Esophagus mucosa (tissue), 1 donor: ENCODE results near the gene CDH13. TPM values are rescaled to one million over a fixed set of nuclear protein-coding genes. Genes with fewer than 3 reads are reported as not detected.

Experiments
- ATAC-seq: fragments of 200-7000 bp; cut with Tn5 transposase; one replicate; pipeline ENCODE4 v1.9.1; 2020
- total RNA-seq: library from RNA; stranded (reverse); gene quantifications from one replicate; pipeline ENCODE4 v1.2.4, GENCODE V29; 2023
- donor health status: DM: yes; HTN: yes; CAD: no.

Gene CDH13
- total RNA-seq, 1 donor from 2014 or later = 8.4 TPM

DNA sequence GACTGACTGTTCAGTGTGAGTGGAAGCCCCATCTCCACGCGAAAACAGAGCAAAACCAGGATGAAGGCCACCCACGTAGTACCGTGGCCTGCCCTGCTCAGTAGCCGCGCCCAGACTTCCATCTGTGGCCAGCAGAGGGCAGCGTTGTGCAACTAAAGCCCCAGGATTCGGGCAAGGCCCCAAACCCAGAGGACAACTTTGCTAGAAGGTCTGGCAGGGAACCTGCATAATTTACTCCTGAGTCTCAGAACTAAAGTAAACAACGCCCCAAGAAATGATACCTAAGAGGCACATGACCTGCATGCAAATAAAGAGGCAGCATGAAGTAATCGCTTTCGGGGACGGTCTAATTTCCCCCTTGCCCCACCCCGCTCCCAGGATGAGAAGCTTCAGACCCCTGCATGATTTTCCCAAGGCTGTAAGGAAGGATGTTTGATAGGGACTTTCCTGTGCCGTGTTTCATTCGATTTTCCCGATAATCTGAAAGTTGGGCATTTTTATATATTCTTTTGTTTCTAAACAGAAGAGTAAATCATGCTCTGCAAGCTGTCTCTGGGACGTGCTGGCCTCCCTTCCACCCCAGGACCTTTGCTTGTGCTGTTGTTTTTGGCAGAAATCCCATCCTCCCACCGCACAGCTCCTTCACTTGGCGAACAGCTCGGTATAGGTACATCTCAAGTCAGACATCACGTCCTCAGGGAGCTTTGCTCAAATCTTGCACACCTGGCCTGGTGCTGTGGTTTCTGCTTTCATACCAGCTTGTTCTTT lies 1199.6 kb downstream of the CDH13 start:
- ATAC-seq = peak; percentile 96

DNA sequence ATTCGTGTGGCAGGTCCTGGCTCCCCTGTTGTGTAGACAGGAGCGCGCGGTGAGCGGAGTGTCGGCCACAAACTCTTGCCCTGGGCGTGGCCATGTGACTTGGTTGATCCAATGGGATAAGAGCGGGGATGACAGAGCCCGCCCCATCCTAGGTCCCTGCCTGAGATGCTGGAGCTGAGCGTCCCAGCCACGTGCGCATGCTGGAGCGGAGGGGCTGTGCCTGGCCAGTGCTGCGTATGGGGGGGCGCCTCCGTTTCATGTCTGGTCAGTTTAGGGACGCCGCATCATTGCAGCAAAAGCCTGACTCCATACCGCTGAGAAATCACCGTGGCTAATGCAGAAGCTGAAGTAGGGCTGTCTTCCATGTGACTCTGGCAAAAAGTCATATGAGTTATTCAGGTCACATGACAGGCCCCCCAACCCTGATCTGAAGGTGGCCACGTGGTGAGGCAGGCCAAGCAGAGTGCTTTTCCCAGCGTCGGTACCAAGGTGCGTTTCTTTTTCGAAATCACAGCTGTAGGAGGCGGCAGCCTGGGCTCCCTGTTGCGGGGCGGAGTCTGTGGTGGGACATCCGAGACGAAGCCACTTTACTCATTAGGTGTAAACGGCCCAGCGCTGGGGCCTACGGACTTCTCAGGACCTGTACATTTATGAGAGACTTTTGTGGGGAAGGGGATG lies 1203.5 kb downstream of the CDH13 start:
- ATAC-seq = no peak

DNA sequence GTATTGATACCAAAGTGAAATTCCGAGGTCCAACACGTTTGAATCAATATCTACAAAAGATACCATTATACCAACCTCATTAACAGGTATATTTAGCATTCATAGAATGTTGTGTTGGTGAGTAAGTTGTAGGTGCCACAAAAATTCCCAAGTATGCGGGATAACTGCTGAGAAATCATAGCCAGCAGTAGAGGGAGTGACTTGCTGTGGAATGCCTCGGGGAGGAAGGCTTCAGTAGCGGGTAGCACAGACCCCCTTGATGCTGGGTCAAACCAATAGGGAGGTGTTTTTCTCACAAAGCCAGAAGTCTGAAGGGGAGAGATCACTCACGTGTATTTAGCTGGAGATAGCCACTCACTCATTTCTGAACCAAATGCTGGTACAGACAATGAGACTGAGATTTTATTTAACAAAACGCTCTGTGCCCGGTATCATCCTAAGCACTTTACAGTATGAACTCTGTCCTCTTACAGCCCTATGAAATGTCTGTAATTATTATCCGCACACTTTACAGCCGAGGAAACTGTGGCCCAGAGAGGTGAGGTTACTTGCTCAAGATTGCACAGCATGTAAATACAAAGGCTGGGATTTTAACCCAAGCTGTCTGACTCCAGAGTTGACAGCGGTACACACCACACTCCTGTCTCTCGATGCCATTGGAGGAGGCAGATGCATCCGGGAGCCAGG lies 1204.1 kb downstream of the CDH13 start:
- ATAC-seq = no peak

DNA sequence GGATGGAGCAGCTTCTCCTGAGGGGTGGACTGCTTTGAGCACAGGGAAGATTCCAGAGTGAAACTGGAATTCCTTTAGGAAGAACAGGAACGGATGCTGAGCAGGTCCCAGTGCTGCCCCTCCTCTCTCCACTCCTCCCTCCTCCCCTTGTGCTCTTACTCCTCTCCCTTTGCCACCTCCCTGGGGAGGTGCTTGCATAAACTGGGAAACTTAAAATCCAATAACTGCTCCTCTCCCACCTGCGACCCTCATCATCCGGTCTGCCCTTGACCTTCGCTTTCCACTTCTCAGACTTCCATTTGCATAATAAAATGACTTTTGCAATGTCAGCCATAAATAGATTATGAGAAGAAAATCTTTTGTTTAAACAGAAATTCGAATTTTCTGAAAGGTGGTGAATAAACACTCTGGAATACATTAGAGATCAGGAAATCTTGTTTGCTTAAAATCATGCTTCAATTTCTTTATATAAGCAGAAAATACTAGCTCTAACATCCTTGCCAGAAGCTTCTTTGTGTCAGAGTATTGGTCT lies 1204.8 kb downstream of the CDH13 start:
- ATAC-seq = no peak

GRCh38 chr16:83833921-83834320 lies 1207.2 kb downstream of the CDH13 start:
- no peak for ATAC-seq

DNA sequence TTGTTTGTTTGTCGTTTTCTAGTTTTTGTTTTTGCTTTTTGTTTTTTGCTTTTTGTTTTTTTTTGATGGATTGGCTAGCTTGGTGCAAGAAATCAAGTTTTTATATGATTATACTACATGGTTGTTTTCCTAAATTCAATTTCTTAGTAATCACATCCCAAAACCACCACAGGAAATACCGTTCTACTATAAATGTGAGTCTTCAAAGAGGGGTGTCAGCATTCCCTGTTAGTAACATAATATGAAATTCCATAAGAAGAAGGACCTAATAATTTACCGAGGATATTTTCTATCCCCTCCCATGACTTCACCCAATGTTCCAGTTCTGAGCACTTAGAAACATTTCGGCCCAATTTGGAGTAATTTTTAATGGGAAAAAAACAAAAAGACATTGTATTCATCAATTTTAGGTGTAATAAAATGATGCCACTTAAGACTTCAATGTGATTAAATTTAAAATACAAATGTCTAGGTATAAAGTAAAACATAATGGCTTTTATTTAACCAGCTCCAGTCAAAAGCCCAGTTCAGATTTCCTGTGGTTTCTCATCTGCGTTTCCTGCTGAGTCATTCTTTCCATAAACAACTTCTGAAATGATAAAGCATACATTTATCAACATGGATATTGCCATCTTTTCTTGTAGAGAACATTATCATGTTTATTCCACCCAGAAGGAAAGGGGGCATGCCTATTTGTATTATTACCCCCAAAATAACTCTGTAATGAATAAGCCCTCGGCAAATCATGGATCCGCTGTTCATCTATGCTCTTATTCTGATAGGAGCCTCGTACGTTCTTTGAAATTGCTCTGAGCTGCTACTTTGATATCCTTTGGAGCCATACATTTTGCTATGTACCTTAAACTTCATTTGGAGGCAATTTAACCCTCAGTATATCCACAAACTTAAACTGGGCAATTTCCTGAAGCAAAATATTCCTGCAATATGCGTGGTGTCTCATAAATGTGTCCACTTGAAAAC lies 1209.1 kb downstream of the CDH13 start:
- ATAC-seq = no peak

GRCh38 chr16:83837566-83837965 lies 1210.8 kb downstream of the CDH13 start:
- no peak for ATAC-seq

DNA sequence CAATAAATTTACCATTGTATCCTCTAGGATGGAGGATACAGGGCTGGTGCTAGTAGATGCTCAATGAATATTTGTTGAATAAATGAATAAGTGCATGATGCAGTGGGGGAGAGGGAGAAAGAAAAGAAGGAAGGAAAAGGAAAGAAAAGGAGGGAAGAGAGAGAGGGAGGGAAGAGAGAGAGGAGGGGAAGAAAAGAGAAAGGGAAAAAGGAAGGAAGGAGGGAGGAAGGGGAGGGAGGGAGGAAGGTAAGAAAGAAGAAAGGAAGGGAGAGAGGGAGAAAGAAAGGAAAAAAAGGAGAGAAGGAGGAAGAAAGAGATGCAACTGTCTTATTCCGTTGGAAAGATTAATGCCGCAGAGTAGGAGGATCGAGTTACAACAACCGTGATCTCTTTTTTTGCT lies 1211.4 kb downstream of the CDH13 start:
- ATAC-seq = no peak

DNA sequence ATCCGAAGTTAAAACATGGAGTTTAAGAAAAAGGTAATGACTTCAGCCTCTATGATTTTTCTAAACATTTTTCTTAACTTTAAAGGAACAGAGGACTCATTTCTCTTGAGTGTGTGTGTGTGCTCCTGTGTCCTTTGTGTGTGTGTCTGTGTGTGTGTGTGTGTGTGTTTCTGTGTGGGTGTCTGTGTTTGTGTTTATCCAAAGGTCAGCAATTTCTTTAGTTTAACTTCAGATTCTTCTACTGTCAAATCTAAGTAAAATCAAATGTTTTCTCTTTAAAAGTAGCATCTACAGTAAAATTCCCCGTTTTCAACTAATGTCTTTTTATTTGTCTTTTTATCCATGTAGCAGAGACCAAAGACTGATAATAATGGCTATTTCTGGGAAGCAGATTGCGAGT lies 1212.8 kb downstream of the CDH13 start:
- ATAC-seq = no peak

DNA sequence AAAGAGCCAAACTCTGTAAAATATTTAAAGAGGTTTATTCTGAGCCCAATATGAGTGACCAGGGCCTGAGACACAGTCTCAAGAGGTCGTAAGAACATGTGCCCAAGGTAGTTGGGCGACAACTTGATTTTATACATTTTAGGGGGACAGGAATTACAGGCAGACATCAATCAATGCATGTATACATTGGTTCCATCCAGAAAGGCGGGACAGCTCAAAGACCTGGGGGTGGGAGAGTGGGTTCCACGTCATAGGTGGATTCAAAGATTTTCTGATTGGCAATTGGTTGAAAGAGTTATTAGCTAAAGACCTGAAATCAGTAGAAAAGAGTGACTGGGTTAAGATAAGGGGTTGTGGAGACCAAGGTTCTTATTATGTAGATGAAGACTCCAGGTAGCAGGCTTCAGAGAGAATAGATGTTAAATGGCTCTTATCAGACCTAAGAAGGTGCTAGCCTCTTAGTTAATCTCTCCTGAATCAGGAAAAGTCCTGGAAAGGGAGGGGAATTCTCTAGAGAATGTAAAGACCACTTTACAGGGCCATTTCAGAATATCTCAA lies 1213.4 kb downstream of the CDH13 start:
- ATAC-seq = no peak

- ATAC-seq = no peak
Measured at GRCh38 chr16:83842291-83842690, 1215.5 kb downstream of the CDH13 start.

GRCh38 chr16:83842756-83843507 lies 1216.2 kb downstream of the CDH13 start:
- ATAC-seq = peak; percentile 36

GRCh38 chr16:83843657-83844056 lies 1216.9 kb downstream of the CDH13 start:
- ATAC-seq = no peak

DNA sequence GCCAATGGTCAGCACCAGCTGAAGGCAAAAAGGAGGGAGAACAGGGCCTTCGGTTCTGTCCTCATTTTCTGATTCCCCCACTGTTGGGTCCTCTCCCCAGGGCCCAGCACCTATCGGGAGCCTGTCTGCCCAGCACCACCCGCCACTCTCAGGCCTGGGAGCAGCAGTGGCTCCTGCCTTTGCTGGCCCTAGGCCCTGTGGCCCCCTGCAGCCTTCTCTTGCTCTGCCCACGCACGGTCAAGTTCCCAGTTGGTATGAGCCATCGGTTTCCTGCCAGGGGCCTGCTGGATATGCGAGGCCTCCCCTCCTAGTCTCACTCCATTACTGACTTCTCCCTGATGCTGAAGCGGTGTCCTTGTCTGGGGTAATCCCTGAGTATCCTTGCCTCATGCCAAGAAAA lies 1218.5 kb downstream of the CDH13 start:
- ATAC-seq = no peak

DNA sequence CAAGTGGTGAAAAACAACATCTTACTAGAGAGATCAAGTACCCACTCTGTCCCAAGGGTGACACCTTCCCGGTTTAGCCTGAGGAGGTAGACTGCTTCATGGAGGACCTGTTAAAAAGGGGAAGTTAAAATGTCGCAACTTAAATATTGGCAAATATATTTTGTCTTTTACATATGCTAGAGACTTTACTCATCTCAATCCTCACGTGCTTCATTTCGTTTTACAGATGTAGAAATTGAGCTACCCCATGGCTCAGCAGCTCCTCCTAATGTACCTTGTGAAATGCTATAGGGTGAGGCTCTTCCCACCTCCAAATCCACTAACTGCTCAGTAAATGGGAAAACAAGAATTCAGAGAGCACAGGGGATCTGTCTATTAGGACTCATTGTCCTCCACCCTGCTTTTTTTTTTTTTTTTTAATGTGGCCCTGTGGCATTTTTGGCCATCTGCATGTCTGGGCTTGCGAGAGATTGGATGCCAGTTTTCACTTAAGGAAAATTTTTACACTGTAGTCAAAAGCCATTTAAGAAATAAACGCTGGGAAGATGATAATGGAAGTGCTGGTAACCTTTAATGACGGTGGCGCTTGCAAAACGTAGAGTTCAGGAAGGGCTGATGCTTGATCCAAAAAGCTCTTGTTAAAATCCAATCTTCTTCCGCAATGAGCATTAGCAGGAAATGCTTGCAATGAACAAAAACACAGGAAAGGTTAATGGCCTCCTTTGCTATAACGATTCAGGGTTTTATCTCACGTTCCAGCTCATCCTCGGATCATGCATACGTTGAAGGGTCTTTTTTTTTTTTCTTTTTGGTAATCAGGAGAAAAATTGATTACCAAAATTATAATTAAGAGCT lies 1220.8 kb downstream of the CDH13 start:
- ATAC-seq = no peak

DNA sequence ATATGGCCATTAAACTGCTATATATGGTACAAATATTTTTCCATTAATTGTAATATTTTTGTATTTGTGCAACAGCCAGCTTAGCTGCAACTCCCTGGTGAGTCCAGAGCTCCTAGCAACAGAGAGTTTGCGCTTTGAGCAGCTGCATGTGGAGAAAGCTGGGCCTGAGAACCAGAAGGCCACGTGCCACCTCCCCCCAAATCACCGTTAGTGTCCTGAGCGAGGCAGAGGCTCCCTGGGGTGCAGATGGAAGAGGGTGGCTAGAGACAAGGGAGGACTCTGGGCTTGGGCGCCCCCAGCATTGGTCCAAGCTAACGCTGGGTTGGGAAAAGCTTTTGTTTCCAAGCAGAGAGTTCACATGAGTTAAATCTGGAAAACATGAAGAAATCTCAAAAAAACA lies 1222.7 kb downstream of the CDH13 start:
- no peak for ATAC-seq
